Gastroesophageal sphincter (tissue), 4 donors: ENCODE data around the gene MEGF8. TPM values are rescaled to one million over a fixed set of nuclear protein-coding genes. Genes with fewer than 3 reads are reported as not detected.

Experiments used
- ATAC-seq: fragments of 150-250 bp; one replicate; pipeline ENCODE4 v1.9.1; 2016; ENCODE audit warnings: mild to moderate bottlenecking, moderate library complexity
- H3K27ac ChIP-seq, 4 donors: fragments of 200-600 bp; sonication (generic) in 3 of 4; 1 replicate in 3 of 4; 2 replicates in 1 of 4; pipeline ENCODE4 v1.5.1; 2016 to 2019
- H3K27me3 ChIP-seq: fragments of 200-600 bp; sonication (generic); one replicate; pipeline ENCODE4 v1.5.1; 2019
- H3K36me3 ChIP-seq, 2 donors: fragments of 200-600 bp; sonication (generic); one replicate each; pipeline ENCODE4 v1.5.1; 2019; ENCODE audit warnings: control low read depth in 1 of 2
- H3K4me1 ChIP-seq, 3 donors: fragments of 200-600 bp; sonication (generic); 1 replicate in 2 of 3; 2 replicates in 1 of 3; pipeline ENCODE4 v1.5.1; 2016 to 2019; ENCODE audit warnings: control low read depth in 2 of 3
- H3K4me3 ChIP-seq, 2 donors: fragments of 200-600 bp; sonication (generic); one replicate each; pipeline ENCODE4 v1.5.1; 2019; ENCODE audit warnings: mild to moderate bottlenecking in 1 of 2, moderate library complexity in 1 of 2
- H3K9me3 ChIP-seq, 3 donors: fragments of 200-600 bp; sonication (generic); one replicate each; pipeline ENCODE4 v1.5.1; 2017 to 2019; ENCODE audit warnings: control low read depth in 2 of 3
- CTCF ChIP-seq, 4 experiments: fragments of 200-600 bp in 2 of 4; fragments of 450-650 bp in 2 of 4; sonication (generic) in 1 of 4; IDR thresholded peaks; one replicate each; pipeline ENCODE4 v1.5.1; 2017 to 2019; ENCODE audit warnings: antibody characterized with exemption in 4 of 4, mild to moderate bottlenecking in 2 of 4, moderate library complexity in 2 of 4
- EP300 ChIP-seq: sonication (generic); formaldehyde crosslinking; IDR thresholded peaks from one replicate; pipeline ENCODE4 v1.6.1; 2017; ENCODE audit warnings: antibody characterized with exemption, mild to moderate bottlenecking
- POLR2A ChIP-seq, 2 donors: fragments of 450-650 bp; IDR thresholded peaks; one replicate each; pipeline ENCODE4 v1.6.1; 2017; ENCODE audit warnings: antibody characterized with exemption in 2 of 2, mild to moderate bottlenecking in 2 of 2, moderate library complexity in 1 of 2
- POLR2AphosphoS5 ChIP-seq: sonication (generic); formaldehyde crosslinking; IDR thresholded peaks from one replicate; pipeline ENCODE4 v1.6.1; 2017; ENCODE audit warnings: antibody characterized with exemption
- WGBS, 2 donors: methylation state at CpG; one replicate each; pipeline ENCODE4 v1.1.5; 2018; ENCODE audit warnings: low coverage in 1 of 2; 5-methylcytosine and 5-hydroxymethylcytosine counted together
- total RNA-seq, 4 donors: library from RNA; depleted of rRNA; stranded (reverse); fragments of >200 nt; gene quantifications; one replicate each; pipeline ENCODE4 v1.1.0, GENCODE V29; 2016

MEGF8 gene
- total RNA-seq, 4 donors from 2014 or later, result 13.9 to 44.4 (median 18.1) TPM

DNA sequence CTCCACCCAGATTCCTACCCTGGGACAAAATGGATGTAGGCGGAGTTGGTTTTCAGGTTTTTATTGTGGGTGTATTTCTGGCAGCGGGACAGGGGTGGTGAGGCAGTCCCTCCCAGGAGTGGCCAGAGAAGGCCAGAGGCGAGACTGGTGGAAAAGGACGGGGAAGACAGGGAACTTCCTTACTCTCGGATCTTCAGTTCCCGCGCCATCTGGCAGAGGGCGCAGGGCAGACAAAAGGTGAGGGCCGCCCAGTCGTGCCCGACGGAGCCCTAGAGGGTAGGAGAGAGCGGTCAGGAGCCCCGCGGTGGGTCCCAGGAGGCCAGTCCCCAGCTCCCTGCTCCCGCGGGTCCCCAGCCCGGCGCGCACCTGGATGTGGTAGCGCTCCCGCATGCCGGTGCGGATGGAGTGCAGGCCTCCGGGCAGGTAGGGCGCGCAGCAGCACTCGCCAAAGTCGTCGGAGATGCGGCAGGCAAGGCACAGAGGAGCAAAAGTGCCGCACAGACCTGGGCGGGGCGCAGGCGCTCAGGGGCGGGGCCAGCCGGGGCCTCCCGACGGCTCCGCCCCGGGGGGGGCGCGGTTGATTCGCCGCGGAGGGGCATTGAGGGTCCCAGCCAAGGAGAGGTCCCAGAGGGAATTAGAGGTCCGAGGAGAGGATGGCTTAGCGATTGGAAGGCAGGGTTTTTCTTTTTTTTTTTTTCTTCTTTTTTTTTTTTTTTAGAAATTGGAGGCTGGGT is 61.7 kb downstream of the MEGF8 start:
- WGBS, 2 donors, result 0 to 1% methylated on average over 8 to 15 of the region's 48 CpGs
- H3K4me1 ChIP-seq, result peaks cover 0 to 9% (median 5%) of the 10 kb centered on the region in 3 donors
- TF ChIP-seq CTCF (IDR thresholded peaks at IDR 0.05), result peak in 3 of 4 experiments; percentile 22 to 57 (median 34)
- TF ChIP-seq EP300, result no peak
- TF ChIP-seq POLR2AphosphoS5, result no peak
- TF ChIP-seq POLR2A (IDR thresholded peaks at IDR 0.05), result no peak
- peak overlapping the region in 1 of 4 donors; percentile 25 for H3K27ac ChIP-seq
- H3K9me3 ChIP-seq, result no peaks in the 10 kb centered on the region
- H3K27me3 ChIP-seq, result peaks cover 96% of the 10 kb centered on the region
- H3K4me3 ChIP-seq, result peak overlapping the region; percentile 1 to 46
- ATAC-seq, result peak; percentile 84
- no peaks in the 10 kb centered on the region for H3K36me3 ChIP-seq

- Histone ChIP-seq H3K27ac (no peak overlapping the region), H3K27me3 (peaks cover 77% of the 10 kb centered on the region), H3K36me3 (no peaks in the 10 kb centered on the region), H3K9me3 (no peaks in the 10 kb centered on the region), H3K4me1 (peaks cover 0 to 9% (median 5%) of the 10 kb centered on the region in 3 donors), H3K4me3 (no peak overlapping the region)
- no peak for TF ChIP-seq POLR2A (IDR thresholded peaks at IDR 0.05)
- no peak for TF ChIP-seq EP300
- no peak for TF ChIP-seq POLR2AphosphoS5
- TF ChIP-seq CTCF (IDR thresholded peaks at IDR 0.05), result no peak
- 88% methylated on average over 7 of the region's 20 CpGs; no CpG with 5 or more reads in 1 of the 2 donors for WGBS, 2 donors
- ATAC-seq, result no peak
Measured at GRCh38 chr19:42388851-42389489, 63.5 kb downstream of the MEGF8 start.

- Histone ChIP-seq H3K27me3 (peaks cover 68% of the 10 kb centered on the region), H3K9me3 (no peaks in the 10 kb centered on the region)
- WGBS, 2 donors, result 51 to 58% methylated on average over 10 to 12 of the region's 12 CpGs
Measured at GRCh38 chr19:42389899-42390298, 64.5 kb downstream of the MEGF8 start, which contains the start of gene CNFN. TSS of gene CNFN (minus strand) at chr19:42390297. CDS start at chr19:42389037, 1,260 bp downstream.

DNA sequence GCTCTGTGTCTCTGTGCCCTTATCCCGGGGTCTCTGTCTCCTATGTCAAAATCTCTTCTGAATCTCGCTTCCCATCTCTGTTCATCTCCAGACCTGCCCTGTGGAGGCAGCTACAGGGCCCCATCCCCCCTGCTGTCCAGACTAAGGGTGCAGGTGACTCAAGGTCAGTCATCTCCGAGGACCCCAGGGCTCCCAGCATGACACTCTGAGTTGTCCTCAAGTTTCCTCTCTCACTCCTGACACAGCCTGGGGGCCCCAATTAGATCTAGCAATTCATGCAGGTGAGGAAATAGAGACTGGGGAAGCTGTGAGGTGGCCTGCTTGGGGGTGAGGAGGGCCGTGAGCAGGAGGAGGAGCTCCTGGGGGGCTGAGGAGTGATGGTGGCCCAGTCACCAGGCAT is 66.7 kb downstream of the MEGF8 start:
- Histone ChIP-seq H3K9me3 (no peaks in the 10 kb centered on the region), H3K4me3 (no peak overlapping the region), H3K27me3 (peaks cover 47% of the 10 kb centered on the region), H3K4me1 (peaks cover 0 to 14% (median 7%) of the 10 kb centered on the region in 3 donors), H3K36me3 (no peaks in the 10 kb centered on the region), H3K27ac (no peak overlapping the region)
- WGBS, 2 donors, result 56% methylated on average over 2 of the region's 4 CpGs; no CpG with 5 or more reads in 1 of the 2 donors
- no peak for ATAC-seq
- TF ChIP-seq POLR2A (IDR thresholded peaks at IDR 0.05) (no peak), CTCF (IDR thresholded peaks at IDR 0.05) (no peak)

More at GRCh38 chr19:42389899-42390298, 64.5 kb downstream of the MEGF8 start, which contains the start of gene CNFN:
- H3K4me1 ChIP-seq, result peaks cover 0 to 9% (median 5%) of the 10 kb centered on the region in 3 donors
- H3K4me3 ChIP-seq, result no peak within 1 kb of the TSS
- no peak for TF ChIP-seq POLR2AphosphoS5
- no peak for TF ChIP-seq POLR2A (IDR thresholded peaks at IDR 0.05)
- TF ChIP-seq EP300, result no peak
- TF ChIP-seq CTCF (IDR thresholded peaks at IDR 0.05), result no peak
- no peak for ATAC-seq
- no peaks in the 10 kb centered on the region for H3K36me3 ChIP-seq
- H3K27ac ChIP-seq, result no peak within 1 kb of the TSS
